ENCODE measurements around the gene IFIT1. TPM values are rescaled to one million over a fixed set of nuclear protein-coding genes. Genes with fewer than 3 reads are reported as not detected.

Gene IFIT1
- total and polyA plus RNA-seq, 9 of the 15 experiments (the other 6 are each of a cell fraction or from before 2014, with no cell fraction given): 0.03 to 0.40 (median 0.18) TPM

DNA sequence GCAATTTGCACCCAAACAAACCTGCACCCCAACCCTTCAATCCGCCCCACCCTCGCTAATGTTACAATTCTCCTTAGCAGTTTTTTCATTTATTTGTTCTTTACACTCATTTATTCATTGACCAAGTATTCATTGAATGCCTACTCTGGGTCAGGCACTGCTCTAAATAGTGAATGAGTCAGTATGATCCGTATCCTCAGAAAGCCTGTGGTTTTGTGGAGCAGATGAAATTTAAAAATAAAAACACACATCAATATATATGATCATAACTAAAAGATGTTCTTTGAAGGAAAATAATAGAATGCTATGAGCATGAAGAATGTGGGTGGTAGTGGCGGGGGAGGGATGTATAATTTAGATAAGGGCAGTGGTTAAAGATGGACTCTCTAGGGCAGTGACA, 35.2 kb downstream of the IFIT1 start:
- POLR2A ChIA-PET: no interaction called here
- no peak overlapping the region for H3K4me3 ChIP-seq
- H3K4me2 ChIP-seq (ENCODE audit: insufficient read depth, low read length): no peak overlapping the region
- BruUV-seq (replicated peaks): no TSS peak
- no peak overlapping the region for H2AFZ ChIP-seq (ENCODE audit: low read depth, low read length)
- H3K27ac ChIP-seq (ENCODE audit: extremely low read depth, low read depth, low read length): no peak overlapping the region
- no peaks in the 10 kb centered on the region for H3K9me3 ChIP-seq (replicated peaks; ENCODE audit: control insufficient read depth, insufficient read depth, low read depth, low read length)
- in situ Hi-C loops (cut with MboI): loop anchor here (25.0 kb wide), 1 partner anchor 1435 kb away; the partner anchor contains the start of genes HTR7 and RPP30
- no peak for FAIRE-seq
- H3K36me3 ChIP-seq (ENCODE audit: control insufficient read depth, insufficient read depth, low read length): no peaks in the 10 kb centered on the region
- no peak for ATAC-seq
- CTCF ChIA-PET (ENCODE audit: low intra/inter-chr PET ratio): no interaction called here
- peaks cover 0 to 3% of the 10 kb centered on the region in 2 experiments; a peak in 2 of 5 replicates for H3K27me3 ChIP-seq (ENCODE audit: control insufficient read depth in 2 of 2, insufficient read depth in 2 of 2, low read length in 2 of 2)
- DNase-seq (ENCODE audit: extremely low read depth in 1 of 4, low spot score in 3 of 4): no peak
- no peaks in the 10 kb centered on the region for H3K9me1 ChIP-seq (ENCODE audit: control insufficient read depth, insufficient read depth, low read length)
- intact Hi-C loops (cut with micrococcal nuclease): loop anchor here (2.0 to 5.0 kb wide), 2 partner anchors 137 to 1435 kb away; no protein-coding TSS in a partner anchor
- H3K79me2 ChIP-seq (ENCODE audit: control insufficient read depth, insufficient read depth, low read length): no peaks in the 10 kb centered on the region
- H3K4me1 ChIP-seq (replicated peaks in 1 of 2; ENCODE audit: control insufficient read depth in 2 of 2, insufficient read depth in 2 of 2, low read length in 2 of 2): no peaks in the 10 kb centered on the region
- H3K9ac ChIP-seq (ENCODE audit: insufficient read depth in 1 of 2, low read depth in 2 of 2, low read length in 2 of 2): no peak overlapping the region
- no peaks in the 10 kb centered on the region for H4K20me1 ChIP-seq (replicated peaks; ENCODE audit: control insufficient read depth, insufficient read depth, low read length)
- WGBS (ENCODE audit: insufficient coverage, low coverage, missing lambda C conversion rate): 2% methylated on average over 4 of the region's 4 CpGs
- TF ChIP-seq ZKSCAN8 (CRISPR knock-in tag; IDR thresholded peaks at IDR 0.05): no peak
- TF ChIP-seq PHTF2 (CRISPR knock-in tag; IDR thresholded peaks at IDR 0.05): no peak
- TF ChIP-seq, protein P1, sequence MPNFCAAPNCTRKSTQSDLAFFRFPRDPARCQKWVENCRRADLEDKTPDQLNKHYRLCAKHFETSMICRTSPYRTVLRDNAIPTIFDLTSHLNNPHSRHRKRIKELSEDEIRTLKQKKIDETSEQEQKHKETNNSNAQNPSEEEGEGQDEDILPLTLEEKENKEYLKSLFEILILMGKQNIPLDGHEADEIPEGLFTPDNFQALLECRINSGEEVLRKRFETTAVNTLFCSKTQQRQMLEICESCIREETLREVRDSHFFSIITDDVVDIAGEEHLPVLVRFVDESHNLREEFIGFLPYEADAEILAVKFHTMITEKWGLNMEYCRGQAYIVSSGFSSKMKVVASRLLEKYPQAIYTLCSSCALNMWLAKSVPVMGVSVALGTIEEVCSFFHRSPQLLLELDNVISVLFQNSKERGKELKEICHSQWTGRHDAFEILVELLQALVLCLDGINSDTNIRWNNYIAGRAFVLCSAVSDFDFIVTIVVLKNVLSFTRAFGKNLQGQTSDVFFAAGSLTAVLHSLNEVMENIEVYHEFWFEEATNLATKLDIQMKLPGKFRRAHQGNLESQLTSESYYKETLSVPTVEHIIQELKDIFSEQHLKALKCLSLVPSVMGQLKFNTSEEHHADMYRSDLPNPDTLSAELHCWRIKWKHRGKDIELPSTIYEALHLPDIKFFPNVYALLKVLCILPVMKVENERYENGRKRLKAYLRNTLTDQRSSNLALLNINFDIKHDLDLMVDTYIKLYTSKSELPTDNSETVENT (CRISPR knock-in tag; IDR thresholded peaks at IDR 0.05): no peak
- no peak for TF ChIP-seq EWSR1 (IDR thresholded peaks at IDR 0.05; ENCODE audit: borderline replicate concordance, low read depth, partially characterized antibody)
- no peak for TF ChIP-seq ZNF133 (CRISPR knock-in tag; IDR thresholded peaks at IDR 0.05)
- TF ChIP-seq BCL6 (CRISPR knock-in tag; IDR thresholded peaks at IDR 0.05): no peak
- no peak for TF ChIP-seq ZBED1 (IDR thresholded peaks at IDR 0.05)
